ENCODE measurements around the gene QRSL1. TPM values are rescaled to one million over a fixed set of nuclear protein-coding genes. Genes with fewer than 3 reads are reported as not detected.
"Not testable (repeated sequence)": the region's sequence is repeated elsewhere in the genome, so short reads cannot be mapped to it uniquely, and the experiment has no call there.

QRSL1 gene
- 12.5 TPM for total RNA-seq

- peak within 1 kb of the TSS; percentile 74 for H3K4me3 ChIP-seq (ENCODE audit: low read length)
- H3K9me3 ChIP-seq (ENCODE audit: low read depth, low read length): no peaks in the 10 kb centered on the region
- H3K27me3 ChIP-seq (ENCODE audit: insufficient read depth, low read length): no peaks in the 10 kb centered on the region
- peaks cover 22% of the 10 kb centered on the region for H3K4me1 ChIP-seq (ENCODE audit: insufficient read depth, low read length)
Measured at GRCh38 chr6:106629103-106629858, at the start of gene QRSL1, which contains the start of gene RTN4IP1. Gene QRSL1, plus strand, starts transcription at chr6:106629578. Its CDS starts 104 bp downstream, at chr6:106629682. Gene RTN4IP1, minus strand, starts transcription at chr6:106629498. Its CDS starts 477 bp downstream, at chr6:106629021.

- no peaks in the 10 kb centered on the region for H3K4me1 ChIP-seq (ENCODE audit: insufficient read depth, low read length)
- H3K27me3 ChIP-seq (ENCODE audit: insufficient read depth, low read length): no peaks in the 10 kb centered on the region
- no peaks in the 10 kb centered on the region for H3K9me3 ChIP-seq (ENCODE audit: low read depth, low read length)
- H3K4me3 ChIP-seq (ENCODE audit: low read length): no peak overlapping the region
Measured at GRCh38 chr6:106581468-106581867, 47.9 kb upstream of the QRSL1 start.

GRCh38 chr6:106586815-106587415 lies 42.5 kb upstream of the QRSL1 start:
- no peaks in the 10 kb centered on the region for H3K4me1 ChIP-seq (ENCODE audit: insufficient read depth, low read length)
- no peaks in the 10 kb centered on the region for H3K27me3 ChIP-seq (ENCODE audit: insufficient read depth, low read length)
- H3K4me3 ChIP-seq (ENCODE audit: low read length): no peak overlapping the region
- H3K9me3 ChIP-seq (ENCODE audit: low read depth, low read length): no peaks in the 10 kb centered on the region

- H3K9me3 ChIP-seq (ENCODE audit: low read depth, low read length); H3K4me1 ChIP-seq (ENCODE audit: insufficient read depth, low read length); H3K4me3 ChIP-seq (ENCODE audit: low read length); H3K27me3 ChIP-seq (ENCODE audit: insufficient read depth, low read length): not testable (repeated sequence)
Measured at GRCh38 chr6:106588937-106589336, 40.4 kb upstream of the QRSL1 start.

GRCh38 chr6:106591111-106591825 lies 38.1 kb upstream of the QRSL1 start:
- no peaks in the 10 kb centered on the region for H3K9me3 ChIP-seq (ENCODE audit: low read depth, low read length)
- no peaks in the 10 kb centered on the region for H3K4me1 ChIP-seq (ENCODE audit: insufficient read depth, low read length)
- H3K27me3 ChIP-seq (ENCODE audit: insufficient read depth, low read length): no peaks in the 10 kb centered on the region
- no peak overlapping the region for H3K4me3 ChIP-seq (ENCODE audit: low read length)

GRCh38 chr6:106599440-106599839 lies 29.9 kb upstream of the QRSL1 start:
- H3K4me3 ChIP-seq (ENCODE audit: low read length): no peak overlapping the region
- no peaks in the 10 kb centered on the region for H3K9me3 ChIP-seq (ENCODE audit: low read depth, low read length)

GRCh38 chr6:106600329-106600728 lies 29.0 kb upstream of the QRSL1 start:
- H3K27me3 ChIP-seq (ENCODE audit: insufficient read depth, low read length): no peaks in the 10 kb centered on the region
- no peaks in the 10 kb centered on the region for H3K4me1 ChIP-seq (ENCODE audit: insufficient read depth, low read length)
- no peak overlapping the region for H3K4me3 ChIP-seq (ENCODE audit: low read length)
- H3K9me3 ChIP-seq (ENCODE audit: low read depth, low read length): no peaks in the 10 kb centered on the region

More at GRCh38 chr6:106599440-106599839, 29.9 kb upstream of the QRSL1 start:
- Histone ChIP-seq H3K27me3 (ENCODE audit: insufficient read depth, low read length) (no peaks in the 10 kb centered on the region), H3K4me1 (ENCODE audit: insufficient read depth, low read length) (no peaks in the 10 kb centered on the region)

- Histone ChIP-seq H3K27me3 (ENCODE audit: insufficient read depth, low read length) (no peaks in the 10 kb centered on the region), H3K4me3 (ENCODE audit: low read length) (no peak overlapping the region), H3K9me3 (ENCODE audit: low read depth, low read length) (no peaks in the 10 kb centered on the region), H3K4me1 (ENCODE audit: insufficient read depth, low read length) (no peaks in the 10 kb centered on the region)
Measured at GRCh38 chr6:106608080-106608668, 21.2 kb upstream of the QRSL1 start.

GRCh38 chr6:106609699-106610098 lies 19.7 kb upstream of the QRSL1 start:
- H3K4me1 ChIP-seq (ENCODE audit: insufficient read depth, low read length): no peaks in the 10 kb centered on the region
- H3K27me3 ChIP-seq (ENCODE audit: insufficient read depth, low read length): no peaks in the 10 kb centered on the region
- H3K9me3 ChIP-seq (ENCODE audit: low read depth, low read length): no peaks in the 10 kb centered on the region
- H3K4me3 ChIP-seq (ENCODE audit: low read length): no peak overlapping the region

- H3K9me3 ChIP-seq (ENCODE audit: low read depth, low read length): no peaks in the 10 kb centered on the region
- H3K4me3 ChIP-seq (ENCODE audit: low read length): no peak overlapping the region
- no peaks in the 10 kb centered on the region for H3K27me3 ChIP-seq (ENCODE audit: insufficient read depth, low read length)
- H3K4me1 ChIP-seq (ENCODE audit: insufficient read depth, low read length): no peaks in the 10 kb centered on the region
Measured at GRCh38 chr6:106611030-106611429, 18.3 kb upstream of the QRSL1 start.

- no peaks in the 10 kb centered on the region for H3K4me1 ChIP-seq (ENCODE audit: insufficient read depth, low read length)
- H3K4me3 ChIP-seq (ENCODE audit: low read length): no peak overlapping the region
- H3K9me3 ChIP-seq (ENCODE audit: low read depth, low read length): no peaks in the 10 kb centered on the region
- no peaks in the 10 kb centered on the region for H3K27me3 ChIP-seq (ENCODE audit: insufficient read depth, low read length)
Measured at GRCh38 chr6:106612671-106613416, 16.5 kb upstream of the QRSL1 start.

- H3K4me1 ChIP-seq (ENCODE audit: insufficient read depth, low read length): no peaks in the 10 kb centered on the region
- no peak overlapping the region for H3K4me3 ChIP-seq (ENCODE audit: low read length)
- H3K9me3 ChIP-seq (ENCODE audit: low read depth, low read length): no peaks in the 10 kb centered on the region
- no peaks in the 10 kb centered on the region for H3K27me3 ChIP-seq (ENCODE audit: insufficient read depth, low read length)
Measured at GRCh38 chr6:106613590-106613989, 15.8 kb upstream of the QRSL1 start.

- Histone ChIP-seq H3K9me3 (ENCODE audit: low read depth, low read length) (no peaks in the 10 kb centered on the region), H3K4me1 (ENCODE audit: insufficient read depth, low read length) (no peaks in the 10 kb centered on the region), H3K27me3 (ENCODE audit: insufficient read depth, low read length) (no peaks in the 10 kb centered on the region), H3K4me3 (ENCODE audit: low read length) (no peak overlapping the region)
Measured at GRCh38 chr6:106614166-106614565, 15.2 kb upstream of the QRSL1 start.

- no peak overlapping the region for H3K4me3 ChIP-seq (ENCODE audit: low read length)
- H3K9me3 ChIP-seq (ENCODE audit: low read depth, low read length): no peaks in the 10 kb centered on the region
- H3K4me1 ChIP-seq (ENCODE audit: insufficient read depth, low read length): no peaks in the 10 kb centered on the region
- H3K27me3 ChIP-seq (ENCODE audit: insufficient read depth, low read length): no peaks in the 10 kb centered on the region
Measured at GRCh38 chr6:106614592-106615257, 14.7 kb upstream of the QRSL1 start.
